Vagina (tissue), 2 donors: ENCODE results near the gene LRRFIP2.

Experiments used
- CTCF ChIP-seq, 3 experiments: fragments of 450-650 bp in 2 of 3; fragments of 200-600 bp in 1 of 3; sonication (generic) in 1 of 3; IDR thresholded peaks; one replicate each; pipeline ENCODE4 v1.5.1; 2017 to 2019; ENCODE audit warnings: antibody characterized with exemption in 3 of 3, mild to moderate bottlenecking in 2 of 3, moderate library complexity in 2 of 3
- POLR2A ChIP-seq, 2 donors: fragments of 450-650 bp; IDR thresholded peaks; one replicate each; pipeline ENCODE4 v1.6.1; 2017; ENCODE audit warnings: antibody characterized with exemption in 2 of 2, mild to moderate bottlenecking in 2 of 2, moderate library complexity in 2 of 2
- POLR2AphosphoS5 ChIP-seq, 2 donors: sonication (generic); formaldehyde crosslinking; IDR thresholded peaks; one replicate each; pipeline ENCODE4 v1.9.0; 2017; ENCODE audit warnings: antibody characterized with exemption in 2 of 2, mild to moderate bottlenecking in 2 of 2, low read depth in 1 of 2; ENCODE audit not compliant: insufficient read depth in 1 of 2

GRCh38 chr3:37216597-37217097, 42.3 kb upstream of the LRRFIP2 start:
- TF ChIP-seq POLR2AphosphoS5 (IDR thresholded peaks at IDR 0.05; ENCODE audit: insufficient read depth in 1 of 2, low read depth in 1 of 2) = no peak
- TF ChIP-seq CTCF (IDR thresholded peaks at IDR 0.05) = no peak
- no peak for TF ChIP-seq POLR2A (IDR thresholded peaks at IDR 0.05)
